A673 (cell line): ENCODE results near the gene OXCT1.

ENCODE experiments used
- EZH2 ChIP-seq: fragments of 200-600 bp; sonication (generic); IDR thresholded peaks from 2 replicates; pipeline ENCODE4 v1.6.1; 2017; ENCODE audit warnings: borderline replicate concordance, low read depth, mild to moderate bottlenecking, mixed read lengths, antibody characterized with exemption, low read length; ENCODE audit not compliant: poor library complexity, severe bottlenecking
- TF ChIP-seq, protein P1 (sequence below): fragments of 300-800, 200-600 bp; sonication (generic); conservative IDR thresholded peaks from 2 replicates; pipeline ENCODE4 v1.5.1; 2017; ENCODE audit warnings: low read depth, mild to moderate bottlenecking, antibody characterized with exemption, low read length, moderate library complexity, mixed read lengths

DNA sequence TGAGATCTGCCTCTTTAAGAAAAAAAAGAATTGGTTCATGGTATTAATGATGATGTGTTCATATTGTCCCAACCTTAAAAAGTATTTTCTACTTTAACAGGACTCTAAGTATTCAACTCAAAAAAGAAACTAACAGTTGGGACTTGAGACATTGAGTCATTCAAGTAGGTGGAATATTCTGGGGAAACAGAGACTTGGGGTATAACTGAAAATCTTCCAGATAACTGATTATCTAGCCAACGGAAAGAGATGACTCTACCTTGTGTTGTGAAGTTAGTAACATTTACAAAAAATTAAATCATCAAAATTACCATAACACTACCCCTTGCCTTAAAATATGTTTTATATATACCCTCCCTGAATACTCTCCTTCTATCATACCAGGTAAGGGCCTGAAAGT, 19.1 kb downstream of the OXCT1 start:
- TF ChIP-seq, protein P1, sequence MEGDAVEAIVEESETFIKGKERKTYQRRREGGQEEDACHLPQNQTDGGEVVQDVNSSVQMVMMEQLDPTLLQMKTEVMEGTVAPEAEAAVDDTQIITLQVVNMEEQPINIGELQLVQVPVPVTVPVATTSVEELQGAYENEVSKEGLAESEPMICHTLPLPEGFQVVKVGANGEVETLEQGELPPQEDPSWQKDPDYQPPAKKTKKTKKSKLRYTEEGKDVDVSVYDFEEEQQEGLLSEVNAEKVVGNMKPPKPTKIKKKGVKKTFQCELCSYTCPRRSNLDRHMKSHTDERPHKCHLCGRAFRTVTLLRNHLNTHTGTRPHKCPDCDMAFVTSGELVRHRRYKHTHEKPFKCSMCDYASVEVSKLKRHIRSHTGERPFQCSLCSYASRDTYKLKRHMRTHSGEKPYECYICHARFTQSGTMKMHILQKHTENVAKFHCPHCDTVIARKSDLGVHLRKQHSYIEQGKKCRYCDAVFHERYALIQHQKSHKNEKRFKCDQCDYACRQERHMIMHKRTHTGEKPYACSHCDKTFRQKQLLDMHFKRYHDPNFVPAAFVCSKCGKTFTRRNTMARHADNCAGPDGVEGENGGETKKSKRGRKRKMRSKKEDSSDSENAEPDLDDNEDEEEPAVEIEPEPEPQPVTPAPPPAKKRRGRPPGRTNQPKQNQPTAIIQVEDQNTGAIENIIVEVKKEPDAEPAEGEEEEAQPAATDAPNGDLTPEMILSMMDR, result no peak
- TF ChIP-seq EZH2, result no peak
